LNCaP clone FGC (cell line): ENCODE measurements around the gene LEFTY1.
"Not testable (repeated sequence)": the region's sequence is repeated elsewhere in the genome, so short reads cannot be mapped to it uniquely, and the experiment has no call there.

Source experiments
- DNase-seq: peaks from one replicate; pipeline ENCODE4 v3.0.0-alpha.2; 2011; ENCODE audit warnings: low read depth
- H3K4me3 ChIP-seq: 2 replicates; pipeline ENCODE4 v1.5.1; 2011; ENCODE audit warnings: mild to moderate bottlenecking, low read depth, low read length, control low read depth
- TF ChIP-seq, protein P1 (sequence below): IDR thresholded peaks from 2 replicates; pipeline ENCODE4 v1.5.1; 2012; ENCODE audit warnings: mild to moderate bottlenecking; ENCODE audit not compliant: control insufficient read depth, insufficient read depth; ENCODE audit errors: extremely low read depth

The LEFTY1 gene, protein sequence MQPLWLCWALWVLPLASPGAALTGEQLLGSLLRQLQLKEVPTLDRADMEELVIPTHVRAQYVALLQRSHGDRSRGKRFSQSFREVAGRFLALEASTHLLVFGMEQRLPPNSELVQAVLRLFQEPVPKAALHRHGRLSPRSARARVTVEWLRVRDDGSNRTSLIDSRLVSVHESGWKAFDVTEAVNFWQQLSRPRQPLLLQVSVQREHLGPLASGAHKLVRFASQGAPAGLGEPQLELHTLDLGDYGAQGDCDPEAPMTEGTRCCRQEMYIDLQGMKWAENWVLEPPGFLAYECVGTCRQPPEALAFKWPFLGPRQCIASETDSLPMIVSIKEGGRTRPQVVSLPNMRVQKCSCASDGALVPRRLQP

DNA sequence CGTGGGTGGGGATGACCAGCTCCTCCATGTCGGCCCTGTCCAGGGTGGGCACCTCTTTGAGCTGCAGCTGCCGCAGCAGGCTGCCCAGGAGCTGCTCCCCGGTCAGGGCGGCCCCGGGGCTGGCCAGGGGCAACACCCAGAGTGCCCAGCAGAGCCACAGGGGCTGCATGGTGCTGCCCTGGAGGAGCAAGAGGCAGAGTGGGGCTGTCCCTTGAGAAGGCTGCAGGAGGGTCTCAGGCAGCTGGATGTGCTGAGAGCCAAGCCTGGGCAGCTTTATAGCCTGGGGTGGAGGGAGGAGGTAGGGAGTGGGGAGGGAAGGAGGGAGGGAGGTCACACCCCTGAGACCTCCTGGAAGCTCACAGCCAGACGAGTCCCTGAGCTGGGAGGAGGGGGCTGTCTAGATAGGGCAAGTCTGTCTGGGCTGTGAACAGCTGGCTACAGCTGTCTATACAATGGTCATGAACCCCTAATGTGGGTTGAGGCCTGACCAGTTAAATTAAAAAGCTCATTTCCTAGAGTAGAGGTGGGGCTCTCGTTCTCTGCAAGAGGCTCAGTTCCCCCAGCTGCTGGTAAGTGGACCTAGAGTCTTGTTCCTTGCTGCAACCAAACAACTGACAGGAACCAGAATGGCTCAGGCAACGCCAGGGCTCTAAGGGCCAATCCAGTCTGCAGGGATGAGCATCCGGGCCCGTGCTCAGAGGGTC is at the start of gene LEFTY1:
TSS of gene LEFTY1 (minus strand) at position 249 of the 704 bp plus-strand sequence. CDS start at position 169, 80 bp downstream.
- no peak for DNase-seq
- H3K4me3 ChIP-seq, result no peak within 1 kb of the TSS
- TF ChIP-seq, protein P1, sequence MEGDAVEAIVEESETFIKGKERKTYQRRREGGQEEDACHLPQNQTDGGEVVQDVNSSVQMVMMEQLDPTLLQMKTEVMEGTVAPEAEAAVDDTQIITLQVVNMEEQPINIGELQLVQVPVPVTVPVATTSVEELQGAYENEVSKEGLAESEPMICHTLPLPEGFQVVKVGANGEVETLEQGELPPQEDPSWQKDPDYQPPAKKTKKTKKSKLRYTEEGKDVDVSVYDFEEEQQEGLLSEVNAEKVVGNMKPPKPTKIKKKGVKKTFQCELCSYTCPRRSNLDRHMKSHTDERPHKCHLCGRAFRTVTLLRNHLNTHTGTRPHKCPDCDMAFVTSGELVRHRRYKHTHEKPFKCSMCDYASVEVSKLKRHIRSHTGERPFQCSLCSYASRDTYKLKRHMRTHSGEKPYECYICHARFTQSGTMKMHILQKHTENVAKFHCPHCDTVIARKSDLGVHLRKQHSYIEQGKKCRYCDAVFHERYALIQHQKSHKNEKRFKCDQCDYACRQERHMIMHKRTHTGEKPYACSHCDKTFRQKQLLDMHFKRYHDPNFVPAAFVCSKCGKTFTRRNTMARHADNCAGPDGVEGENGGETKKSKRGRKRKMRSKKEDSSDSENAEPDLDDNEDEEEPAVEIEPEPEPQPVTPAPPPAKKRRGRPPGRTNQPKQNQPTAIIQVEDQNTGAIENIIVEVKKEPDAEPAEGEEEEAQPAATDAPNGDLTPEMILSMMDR, result no peak

DNA sequence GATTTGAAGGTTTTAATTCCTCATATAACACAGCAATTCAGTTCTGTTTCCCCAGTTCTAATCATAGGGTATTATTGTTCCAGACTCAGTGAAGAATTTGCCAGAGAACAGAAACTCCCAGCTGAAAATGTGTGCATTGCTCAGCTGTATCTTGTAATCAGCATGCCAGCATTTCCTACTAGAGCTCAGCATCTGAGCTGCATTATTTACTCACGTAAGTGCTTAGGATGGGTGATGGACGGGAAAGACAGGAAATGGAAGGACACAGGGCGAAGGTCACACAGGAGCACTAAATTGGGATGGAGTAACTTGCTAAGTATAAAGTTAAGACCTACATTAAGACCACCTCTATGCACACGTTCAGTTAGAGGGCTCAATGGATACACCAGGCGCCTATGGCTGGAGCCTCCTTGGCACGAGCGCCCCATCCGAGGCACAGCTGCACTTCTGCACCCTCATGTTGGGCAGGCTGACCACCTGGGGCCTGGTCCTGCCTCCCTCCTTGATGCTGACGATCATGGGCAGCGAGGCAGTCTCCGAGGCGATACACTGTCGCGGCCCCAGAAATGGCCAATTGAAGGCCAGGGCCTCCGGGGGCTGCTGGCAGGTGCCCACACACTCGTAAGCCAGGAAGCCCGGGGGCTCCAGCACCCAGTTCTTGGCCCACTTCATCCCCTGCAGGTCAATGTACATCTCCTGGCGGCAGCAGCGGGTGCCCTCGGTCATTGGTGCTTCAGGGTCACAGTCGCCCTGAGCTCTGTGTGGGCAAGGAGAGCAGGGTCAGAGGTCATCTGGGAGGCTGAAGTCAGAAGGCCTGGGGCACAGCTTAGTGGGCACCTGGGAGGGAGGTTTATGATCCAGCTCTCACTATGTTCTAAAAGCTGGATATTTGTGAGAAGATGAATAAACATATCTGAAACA is 48.4 kb upstream of the LEFTY1 start:
- TF ChIP-seq, protein P1, result no peak
- DNase-seq, result no peak
- no peak overlapping the region for H3K4me3 ChIP-seq

DNA sequence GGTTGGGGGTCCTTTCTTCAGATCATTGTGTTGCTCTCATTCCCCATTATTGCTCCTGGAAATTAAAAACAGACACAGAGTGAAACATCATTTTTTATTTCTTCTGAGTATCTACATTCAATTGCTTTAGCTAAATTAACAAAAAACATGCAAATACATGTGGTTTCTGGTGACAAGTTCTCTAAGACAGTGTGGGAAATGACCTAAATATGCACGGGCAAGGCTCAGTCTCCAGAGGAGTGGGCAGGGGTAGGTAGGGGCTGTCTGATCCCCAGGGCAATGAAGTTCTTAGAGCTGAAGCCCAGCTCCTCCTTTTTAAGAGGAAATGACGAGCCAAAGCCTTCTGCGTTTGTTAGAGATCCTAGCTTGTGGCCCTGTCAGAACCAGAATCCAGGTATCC is 47.6 kb upstream of the LEFTY1 start:
- TF ChIP-seq, protein P1, result no peak
- no peak for DNase-seq
- H3K4me3 ChIP-seq, result no peak overlapping the region

DNA sequence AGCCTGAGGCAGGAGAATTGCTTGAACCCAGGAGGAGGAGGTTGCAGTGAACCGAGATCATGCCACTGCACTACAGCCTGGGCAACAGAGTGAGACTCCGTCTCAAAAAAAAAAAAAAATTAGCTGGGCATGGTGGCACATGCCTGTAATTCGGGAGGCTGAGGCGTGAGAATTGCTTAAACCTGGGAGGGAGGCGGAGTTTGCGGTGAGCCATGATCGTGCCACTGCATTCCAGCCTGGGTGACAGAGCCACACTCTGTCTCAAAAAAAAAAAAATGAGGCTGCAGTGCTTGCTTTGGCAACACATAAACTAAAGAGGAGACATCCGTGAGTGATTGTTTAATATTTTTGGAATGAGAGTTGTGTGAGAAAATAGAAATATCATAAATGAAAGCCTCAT is 47.1 kb upstream of the LEFTY1 start:
- not testable (repeated sequence) for DNase-seq, H3K4me3 ChIP-seq

DNA sequence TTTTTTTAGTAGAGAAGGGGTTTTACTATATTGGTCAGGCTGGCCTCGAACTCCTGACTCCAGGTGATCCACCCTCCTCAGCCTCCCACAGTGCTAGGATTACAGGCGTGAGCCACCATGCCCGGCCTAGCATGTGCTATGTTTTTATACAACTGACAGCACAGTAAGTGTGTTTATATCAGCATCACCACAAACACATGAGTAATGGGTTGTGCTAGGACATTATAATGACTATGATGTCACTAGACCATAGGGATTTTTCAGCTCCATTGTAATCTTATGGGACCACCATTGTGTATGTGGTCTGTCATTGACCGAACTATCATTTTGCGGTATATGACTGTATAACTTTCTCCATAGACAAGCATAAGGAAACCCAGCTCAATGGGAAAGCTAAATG is 45.8 kb upstream of the LEFTY1 start:
- no peak overlapping the region for H3K4me3 ChIP-seq
- DNase-seq, result no peak
- TF ChIP-seq, protein P1, result no peak

DNA sequence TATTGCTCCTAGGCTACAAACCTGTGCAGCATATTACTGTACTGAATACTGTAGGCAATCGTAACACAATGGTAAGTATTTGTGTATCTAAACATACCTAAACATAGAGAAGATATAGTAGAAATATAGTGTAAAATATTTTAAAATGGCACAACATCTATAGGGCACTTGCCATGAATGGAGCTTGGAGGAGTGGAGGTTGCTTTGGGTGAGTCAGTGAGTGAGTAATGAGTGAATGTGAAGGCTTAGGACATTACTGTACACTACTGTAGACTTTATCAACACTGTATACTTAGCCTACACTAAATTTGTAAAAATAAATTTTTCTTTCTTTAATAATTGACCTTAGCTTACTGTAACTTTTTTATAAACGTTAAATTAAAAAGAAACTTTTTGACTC is 44.1 kb upstream of the LEFTY1 start:
- no peak for DNase-seq
- H3K4me3 ChIP-seq, result no peak overlapping the region
- TF ChIP-seq, protein P1, result no peak
